ACHN (cell line): Measurements from ENCODE around the gene LGALS16.
A peak's percentile ranks its signal among the peaks of the same experiment; 100 is the strongest.
"Not testable (repeated sequence)": the region's sequence is repeated elsewhere in the genome, so short reads cannot be mapped to it uniquely, and the experiment has no call there.

Experiments
- DNase-seq: peaks from one replicate; pipeline ENCODE4 v3.0.0-alpha.2; 2015
- in situ Hi-C: cut with HindIII; loops from 2 replicates; pipeline ENCODE4 v1.10.0; 2017; ENCODE audit warnings: low sequenced_read_pairs, low pct_ligation_motif_present, low pct_unique_long_range_greater_than_20kb

Gene LGALS16, protein sequence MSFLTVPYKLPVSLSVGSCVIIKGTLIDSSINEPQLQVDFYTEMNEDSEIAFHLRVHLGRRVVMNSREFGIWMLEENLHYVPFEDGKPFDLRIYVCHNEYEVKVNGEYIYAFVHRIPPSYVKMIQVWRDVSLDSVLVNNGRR

DNA sequence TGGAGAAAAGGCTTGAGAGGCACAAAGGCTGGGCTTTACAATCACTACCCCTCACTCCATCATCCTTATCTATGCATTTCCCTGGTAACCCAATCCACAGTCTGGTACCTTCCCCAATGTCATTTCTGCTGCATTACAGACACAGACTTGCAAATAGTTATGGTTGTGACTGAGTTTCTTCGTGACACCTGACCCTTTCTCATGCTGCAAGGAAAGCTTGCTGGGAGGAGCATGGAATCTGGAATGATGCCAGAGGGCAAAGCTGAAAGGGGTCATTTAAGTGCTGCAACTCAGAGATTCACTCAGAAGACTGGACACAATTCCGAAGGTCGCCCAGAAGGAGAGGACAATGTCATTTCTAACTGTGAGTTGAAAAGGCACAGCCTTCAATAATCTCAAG, at the start of gene LGALS16:
LGALS16 (plus strand) TSS at position 301 of the 400 bp plus-strand sequence; CDS start at position 350, 49 bp downstream.
- no peak for DNase-seq
- in situ Hi-C loops = no loop called here

- DNase-seq = no peak
- in situ Hi-C loops = no loop called here
These were observed 48.7 kb upstream of the LGALS16 start for GRCh38 chr19:39607021-39607420.

GRCh38 chr19:39607561-39607960, 48.2 kb upstream of the LGALS16 start:
- in situ Hi-C loops = no loop called here
- DNase-seq = no peak

DNA sequence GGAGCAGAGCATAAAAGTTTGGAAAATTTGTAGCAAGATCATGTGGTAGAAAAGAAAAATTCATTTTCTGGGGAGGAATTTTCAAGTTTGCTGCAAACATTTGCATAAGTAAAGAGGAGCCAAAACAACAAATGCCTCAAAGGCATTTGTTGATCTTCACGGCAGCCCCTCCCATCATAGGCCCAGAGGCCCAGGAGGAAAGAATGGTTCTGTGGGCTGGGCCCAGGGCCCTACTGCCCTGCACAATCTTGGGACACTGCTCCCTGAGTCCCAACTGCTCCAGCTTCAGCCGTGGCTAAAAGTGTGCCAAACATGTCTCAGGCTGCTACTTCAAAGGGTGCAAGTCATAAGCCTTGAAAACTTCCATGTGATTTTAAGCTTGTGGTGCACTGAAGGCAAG, 42.1 kb upstream of the LGALS16 start:
- no peak for DNase-seq
- in situ Hi-C loops = no loop called here

GRCh38 chr19:39617745-39618144, 38.0 kb upstream of the LGALS16 start:
- no peak for DNase-seq
- in situ Hi-C loops = no loop called here

DNA sequence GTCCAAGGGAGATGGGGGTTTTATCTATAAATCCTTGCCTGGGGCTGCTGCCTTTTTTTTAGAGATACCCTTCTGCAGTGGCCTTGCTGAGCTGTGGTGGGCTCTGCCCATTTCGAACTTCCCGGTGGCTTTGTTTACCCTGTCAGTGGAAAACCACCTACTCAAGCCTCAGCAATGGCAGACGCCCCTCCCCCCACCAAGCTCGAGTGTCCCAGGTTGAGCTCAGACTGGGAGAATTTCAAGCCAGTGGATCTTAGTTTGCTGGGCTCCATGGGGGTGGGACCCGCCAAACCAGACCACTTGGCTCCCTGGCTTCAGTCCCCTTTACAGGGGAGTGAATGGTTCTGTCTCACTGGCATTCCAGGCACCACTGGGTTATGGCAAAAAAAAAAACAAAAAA, 31.8 kb upstream of the LGALS16 start:
- no peak for DNase-seq
- in situ Hi-C loops = no loop called here

DNA sequence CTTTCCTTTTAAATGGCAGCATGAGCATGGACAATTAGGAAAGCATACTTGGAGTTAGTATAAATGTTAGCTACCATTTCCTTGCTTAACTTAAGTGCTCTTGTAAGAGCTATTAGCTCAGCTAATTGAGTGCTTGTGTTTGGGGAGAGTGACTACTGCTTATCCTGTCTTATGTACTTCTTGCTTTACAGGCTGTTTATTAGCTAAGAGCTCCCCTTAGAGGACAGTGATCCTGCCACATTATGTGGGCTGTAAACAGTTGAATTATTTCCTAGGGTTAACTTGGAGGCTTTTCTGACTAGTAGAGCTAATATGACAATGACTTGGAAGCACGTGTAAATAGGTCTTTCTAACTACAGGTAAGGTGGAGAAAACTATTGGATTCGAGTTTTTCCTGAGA, 28.1 kb upstream of the LGALS16 start:
- in situ Hi-C loops = not testable (repeated sequence)
- DNase-seq = peak; percentile 12

GRCh38 chr19:39631178-39631577, 24.5 kb upstream of the LGALS16 start:
- DNase-seq = no peak
- in situ Hi-C loops = no loop called here

DNA sequence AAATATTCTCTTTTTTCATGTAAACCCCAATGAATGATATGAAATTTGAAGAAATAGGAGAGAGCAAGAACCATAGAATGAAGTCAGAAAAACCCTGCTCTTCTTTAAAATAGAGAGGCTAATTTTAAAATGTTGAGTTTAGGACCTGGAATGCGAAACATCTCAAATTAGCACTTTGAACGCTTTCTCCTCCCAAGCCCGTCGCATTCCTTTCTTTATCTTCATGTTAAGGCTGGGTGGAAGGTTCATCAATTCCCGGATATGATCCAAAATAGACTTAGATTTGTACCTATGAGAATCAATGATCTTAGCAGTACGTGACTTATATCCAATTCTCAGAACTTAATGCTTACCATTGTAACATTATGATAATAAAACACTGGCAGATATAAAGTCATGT, 24.1 kb upstream of the LGALS16 start:
- DNase-seq = no peak
- in situ Hi-C loops = no loop called here

- DNase-seq = no peak
- in situ Hi-C loops = no loop called here
These were observed 17.8 kb upstream of the LGALS16 start for GRCh38 chr19:39637891-39638290.

- in situ Hi-C loops = no loop called here
These were observed 13.9 kb upstream of the LGALS16 start for GRCh38 chr19:39641773-39642172.

GRCh38 chr19:39643591-39643990, 12.1 kb upstream of the LGALS16 start:
- in situ Hi-C loops = no loop called here
- DNase-seq = no peak

More at GRCh38 chr19:39641773-39642172, 13.9 kb upstream of the LGALS16 start:
- DNase-seq = peak; percentile 16

DNA sequence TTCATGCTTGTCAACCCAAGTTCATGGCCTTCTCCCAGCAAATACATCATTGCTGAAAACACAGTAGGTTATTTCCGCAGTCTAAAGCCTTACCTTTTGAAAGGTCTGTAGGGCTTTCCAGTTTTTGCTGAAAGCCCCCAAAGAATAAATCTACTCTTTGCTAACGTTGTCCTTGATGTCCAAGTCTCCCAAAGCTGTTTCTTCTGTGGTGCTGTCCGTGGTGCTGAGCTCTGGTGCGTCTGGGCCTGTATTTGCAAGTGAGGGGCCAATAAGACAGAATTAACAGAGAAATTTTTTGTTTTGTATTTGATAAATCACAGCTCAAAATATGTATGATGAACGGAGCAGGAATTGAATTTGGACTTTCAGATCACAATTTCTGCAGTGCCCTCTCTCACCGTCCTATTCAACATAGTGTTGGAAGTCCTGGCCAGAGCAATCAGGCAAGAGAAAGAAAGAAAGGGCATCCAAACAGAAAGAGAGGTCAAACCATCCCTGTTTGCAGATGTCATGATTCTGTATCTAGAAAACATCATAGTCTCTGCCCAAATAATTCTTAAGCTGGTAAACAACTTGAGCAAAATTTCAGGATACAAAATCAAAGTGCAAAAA, 9.8 kb upstream of the LGALS16 start:
- peak; percentile 26 for DNase-seq
- in situ Hi-C loops = no loop called here

- DNase-seq = no peak
- in situ Hi-C loops = no loop called here
These were observed 7.8 kb upstream of the LGALS16 start for GRCh38 chr19:39647918-39648317.

DNA sequence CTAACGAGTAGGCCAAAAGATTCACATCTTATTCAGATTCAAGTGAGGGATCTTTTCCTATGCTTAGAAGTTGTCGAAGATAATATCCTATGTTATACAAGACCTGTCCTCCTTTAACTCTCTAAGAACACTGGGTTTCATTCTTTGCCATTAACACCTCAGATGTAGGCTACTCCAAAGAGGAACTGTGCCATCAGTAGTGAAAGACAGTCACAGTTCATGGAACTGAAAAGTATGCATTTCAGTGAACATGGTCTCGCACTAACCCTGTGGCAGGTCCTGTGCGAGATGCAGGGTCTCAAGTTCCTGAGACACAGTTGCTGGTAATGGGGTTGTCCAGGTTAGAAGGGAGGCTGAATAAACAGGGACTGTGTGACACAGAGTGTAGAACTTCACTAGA, 4.1 kb downstream of the LGALS16 start:
- in situ Hi-C loops = no loop called here
- no peak for DNase-seq

GRCh38 chr19:39660661-39661060, 4.9 kb downstream of the LGALS16 start:
- DNase-seq = no peak
- in situ Hi-C loops = no loop called here

DNA sequence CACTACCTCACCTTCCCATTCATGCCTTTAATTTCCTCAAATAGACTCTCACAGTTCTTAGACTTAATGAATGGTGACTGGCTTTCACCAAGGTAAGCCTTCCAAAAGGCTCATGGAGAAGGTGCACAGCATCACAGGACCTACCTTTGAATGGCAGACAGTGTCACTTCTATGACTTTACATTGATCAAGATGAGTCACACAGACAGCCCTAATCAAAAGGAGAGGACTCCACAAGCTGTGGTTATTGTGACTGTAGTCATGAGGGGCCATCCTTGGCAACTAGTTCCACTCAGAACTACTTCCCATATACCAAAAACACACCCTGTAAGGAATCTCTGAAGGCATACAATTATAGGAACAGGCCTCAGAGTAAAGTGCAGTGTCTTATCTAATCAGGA, 5.9 kb downstream of the LGALS16 start:
- DNase-seq = no peak
- in situ Hi-C loops = no loop called here

DNA sequence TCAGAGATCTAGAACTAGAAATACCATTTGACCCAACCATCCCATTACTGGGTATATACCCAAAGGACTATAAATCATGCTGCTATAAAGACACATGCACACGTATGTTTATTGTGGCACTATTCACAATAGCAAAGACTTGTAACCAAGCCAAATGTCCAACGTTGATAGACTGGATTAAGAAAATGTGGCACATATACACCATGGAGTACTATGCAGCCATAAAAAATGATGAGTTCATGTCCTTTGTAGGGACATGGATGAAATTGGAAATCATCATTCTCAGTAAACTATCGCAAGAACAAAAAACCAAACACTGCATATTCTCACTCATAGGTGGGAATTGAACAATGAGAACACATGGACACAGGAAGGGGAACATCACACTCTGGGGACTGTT, 14.1 kb downstream of the LGALS16 start:
- in situ Hi-C loops, DNase-seq: not testable (repeated sequence)

GRCh38 chr19:39670998-39671397, 15.3 kb downstream of the LGALS16 start:
- DNase-seq = no peak
- in situ Hi-C loops = no loop called here

DNA sequence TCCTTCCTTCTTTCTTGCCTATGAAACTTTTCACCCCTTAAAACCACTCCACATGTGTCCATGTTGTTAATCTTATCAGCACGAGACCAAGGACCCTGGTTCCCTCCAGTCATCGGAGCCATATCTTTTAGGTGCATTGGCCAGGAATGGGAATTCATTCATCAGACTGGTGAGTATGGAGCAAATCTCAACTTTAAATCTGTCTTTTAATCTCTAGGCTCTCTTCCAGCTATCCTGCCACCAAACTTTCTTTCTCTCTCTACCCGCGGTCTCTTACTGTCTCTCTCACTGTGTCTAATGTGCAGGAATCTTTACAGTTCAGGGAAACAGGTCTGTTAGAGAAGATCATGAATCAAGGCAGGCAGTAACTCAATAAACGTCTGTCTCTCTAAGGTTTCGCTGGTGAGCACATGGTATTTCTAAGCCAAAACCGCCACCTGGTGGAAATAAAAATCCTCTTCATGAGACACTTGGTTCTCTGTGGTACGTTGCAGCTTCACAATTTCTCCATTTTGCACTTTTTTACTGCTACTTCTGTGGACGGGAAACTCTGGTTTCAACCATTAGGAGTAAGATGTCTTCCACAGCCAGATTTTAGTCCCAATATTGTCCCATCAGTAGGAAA, 16.1 kb downstream of the LGALS16 start:
- in situ Hi-C loops = no loop called here
- DNase-seq = peak; percentile 55
